ENCODE results near the gene TSKU.

Gene TSKU

DNA sequence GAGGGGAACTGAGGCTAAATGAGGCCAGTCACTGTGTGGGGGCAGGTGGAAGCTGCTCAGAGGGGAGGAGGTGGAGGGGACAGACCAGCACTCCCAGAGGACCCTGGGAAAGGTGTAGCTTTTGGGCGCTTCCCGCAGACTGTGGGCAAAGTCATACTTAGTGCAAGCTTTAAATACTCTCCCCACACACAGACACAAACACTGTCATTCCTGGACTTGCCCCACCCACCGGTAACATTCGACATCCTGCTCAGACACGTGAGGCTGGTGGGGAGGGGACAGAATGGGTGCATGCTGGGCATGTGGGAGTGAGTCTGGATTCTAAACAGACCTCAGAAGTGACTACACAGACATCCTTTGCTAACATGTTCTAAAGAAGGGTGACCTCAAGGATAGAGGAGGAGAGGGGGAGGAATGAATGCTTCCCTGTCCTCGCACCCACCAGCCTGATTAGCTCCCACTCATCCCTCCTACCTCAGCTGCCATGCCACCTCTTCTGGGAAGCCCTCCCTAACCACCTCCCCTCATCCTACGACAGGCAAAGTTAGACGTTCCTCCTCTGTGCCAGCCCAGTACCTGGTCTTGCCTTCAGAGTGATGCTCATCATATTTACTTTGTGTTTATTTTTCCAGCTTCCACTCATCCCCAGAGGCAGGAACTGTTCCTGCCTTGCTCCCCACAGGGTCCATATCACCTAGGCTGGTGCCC lies 22.2 kb downstream of the TSKU start:
- no peaks in the 10 kb centered on the region for H3K4me1 ChIP-seq (ENCODE audit: insufficient read depth, low read length, poor library complexity, severe bottlenecking)
- no peaks in the 10 kb centered on the region for H4K20me1 ChIP-seq (ENCODE audit: insufficient read depth, low read length, poor library complexity, severe bottlenecking)
- H3K9ac ChIP-seq (ENCODE audit: low read depth, low read length, poor library complexity, severe bottlenecking), result no peak overlapping the region
- no peaks in the 10 kb centered on the region for H3K9me2 ChIP-seq (replicated peaks; ENCODE audit: low read depth, low read length)
- H3F3A ChIP-seq (ENCODE audit: low read depth), result no peaks in the 10 kb centered on the region
- H3K36me3 ChIP-seq (ENCODE audit: insufficient read depth, low read length), result no peaks in the 10 kb centered on the region
- no peak overlapping the region for H3K4me2 ChIP-seq (ENCODE audit: low read depth, low read length, poor library complexity, severe bottlenecking)
- TF ChIP-seq, protein P1, sequence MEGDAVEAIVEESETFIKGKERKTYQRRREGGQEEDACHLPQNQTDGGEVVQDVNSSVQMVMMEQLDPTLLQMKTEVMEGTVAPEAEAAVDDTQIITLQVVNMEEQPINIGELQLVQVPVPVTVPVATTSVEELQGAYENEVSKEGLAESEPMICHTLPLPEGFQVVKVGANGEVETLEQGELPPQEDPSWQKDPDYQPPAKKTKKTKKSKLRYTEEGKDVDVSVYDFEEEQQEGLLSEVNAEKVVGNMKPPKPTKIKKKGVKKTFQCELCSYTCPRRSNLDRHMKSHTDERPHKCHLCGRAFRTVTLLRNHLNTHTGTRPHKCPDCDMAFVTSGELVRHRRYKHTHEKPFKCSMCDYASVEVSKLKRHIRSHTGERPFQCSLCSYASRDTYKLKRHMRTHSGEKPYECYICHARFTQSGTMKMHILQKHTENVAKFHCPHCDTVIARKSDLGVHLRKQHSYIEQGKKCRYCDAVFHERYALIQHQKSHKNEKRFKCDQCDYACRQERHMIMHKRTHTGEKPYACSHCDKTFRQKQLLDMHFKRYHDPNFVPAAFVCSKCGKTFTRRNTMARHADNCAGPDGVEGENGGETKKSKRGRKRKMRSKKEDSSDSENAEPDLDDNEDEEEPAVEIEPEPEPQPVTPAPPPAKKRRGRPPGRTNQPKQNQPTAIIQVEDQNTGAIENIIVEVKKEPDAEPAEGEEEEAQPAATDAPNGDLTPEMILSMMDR (conservative IDR thresholded peaks at IDR 0.05; ENCODE audit: low read length), result no peak
- no peak for TF ChIP-seq EZH2phosphoT487 (IDR thresholded peaks at IDR 0.05; ENCODE audit: borderline replicate concordance)
- no peak overlapping the region for H2AFZ ChIP-seq (ENCODE audit: low read length)
- H3K4me3 ChIP-seq (ENCODE audit: low read length, poor library complexity, severe bottlenecking), result no peak overlapping the region
- H3K79me2 ChIP-seq (ENCODE audit: insufficient read depth, low read length), result no peaks in the 10 kb centered on the region
- H3K9me3 ChIP-seq (ENCODE audit: insufficient read depth, low read depth, low read length), result no peaks in the 10 kb centered on the region
- H3K27me3 ChIP-seq (ENCODE audit: insufficient read depth, low read length, poor library complexity, severe bottlenecking), result no peaks in the 10 kb centered on the region

DNA sequence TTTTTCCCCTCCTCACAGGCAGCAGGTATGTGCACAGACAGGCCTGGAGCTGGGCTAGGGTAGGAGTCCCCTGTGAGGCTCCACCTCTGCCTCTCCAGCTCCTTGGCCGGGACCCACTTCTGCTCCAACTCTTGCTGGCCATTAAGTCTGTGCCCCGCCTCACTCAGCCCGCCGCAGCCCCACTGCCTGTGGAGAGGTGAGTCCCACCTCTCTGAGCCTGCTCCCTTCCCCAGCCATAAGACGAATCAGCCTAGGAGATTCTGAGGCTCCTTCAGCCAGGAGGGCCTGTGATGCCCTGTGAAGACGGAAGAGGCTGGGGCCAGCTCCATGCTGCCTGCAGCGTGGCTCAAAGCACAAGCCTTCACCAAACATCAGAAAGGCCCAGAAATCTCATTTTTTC lies 23.0 kb downstream of the TSKU start:
- H3K36me3 ChIP-seq (ENCODE audit: insufficient read depth, low read length), result no peaks in the 10 kb centered on the region
- no peaks in the 10 kb centered on the region for H3F3A ChIP-seq (ENCODE audit: low read depth)
- H3K27me3 ChIP-seq (ENCODE audit: insufficient read depth, low read length, poor library complexity, severe bottlenecking), result no peaks in the 10 kb centered on the region
- no peak overlapping the region for H3K9ac ChIP-seq (ENCODE audit: low read depth, low read length, poor library complexity, severe bottlenecking)
- no peaks in the 10 kb centered on the region for H3K4me1 ChIP-seq (ENCODE audit: insufficient read depth, low read length, poor library complexity, severe bottlenecking)
- TF ChIP-seq, protein P1 (conservative IDR thresholded peaks at IDR 0.05; ENCODE audit: low read length), result no peak
- TF ChIP-seq EZH2phosphoT487 (IDR thresholded peaks at IDR 0.05; ENCODE audit: borderline replicate concordance), result no peak
- H3K9me2 ChIP-seq (replicated peaks; ENCODE audit: low read depth, low read length), result no peaks in the 10 kb centered on the region
- no peaks in the 10 kb centered on the region for H4K20me1 ChIP-seq (ENCODE audit: insufficient read depth, low read length, poor library complexity, severe bottlenecking)
- no peak overlapping the region for H3K4me3 ChIP-seq (ENCODE audit: low read length, poor library complexity, severe bottlenecking)
- H3K79me2 ChIP-seq (ENCODE audit: insufficient read depth, low read length), result no peaks in the 10 kb centered on the region
- H3K4me2 ChIP-seq (ENCODE audit: low read depth, low read length, poor library complexity, severe bottlenecking), result no peak overlapping the region
- H3K9me3 ChIP-seq (ENCODE audit: insufficient read depth, low read depth, low read length), result no peaks in the 10 kb centered on the region
- H2AFZ ChIP-seq (ENCODE audit: low read length), result no peak overlapping the region

DNA sequence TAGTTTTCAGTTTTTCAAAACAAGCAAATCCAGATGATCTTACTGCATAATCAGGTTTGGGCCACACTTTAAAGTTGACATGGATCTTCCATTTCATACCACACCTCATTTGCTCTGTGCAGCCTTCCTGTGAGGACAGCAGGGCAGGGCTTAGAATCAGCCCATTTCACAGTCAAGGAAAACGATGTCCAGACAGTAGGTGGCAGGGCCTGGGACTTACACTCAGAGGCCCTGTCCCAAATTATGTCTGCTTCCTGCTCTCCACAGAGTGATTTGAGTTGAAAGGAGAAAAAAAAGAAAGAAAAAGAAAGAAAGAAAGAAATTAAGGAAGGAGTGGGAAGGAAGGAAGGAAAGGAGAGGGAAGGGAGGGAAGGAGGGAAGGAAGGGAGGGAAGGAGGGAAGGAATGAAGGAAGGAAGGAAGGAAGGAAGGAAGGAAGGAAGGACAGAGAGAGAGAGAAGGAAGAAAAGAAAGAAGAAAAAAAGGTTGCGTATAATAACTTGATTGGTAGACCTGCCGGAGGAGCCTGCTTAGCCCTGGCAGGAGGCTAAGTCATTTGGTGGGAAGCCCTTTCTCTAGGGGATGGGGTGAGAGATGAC lies 23.6 kb downstream of the TSKU start:
- H2AFZ ChIP-seq (ENCODE audit: low read length), result no peak overlapping the region
- no peak for TF ChIP-seq EZH2phosphoT487 (IDR thresholded peaks at IDR 0.05; ENCODE audit: borderline replicate concordance)
- TF ChIP-seq, protein P1 (conservative IDR thresholded peaks at IDR 0.05; ENCODE audit: low read length), result no peak
- no peaks in the 10 kb centered on the region for H3K27me3 ChIP-seq (ENCODE audit: insufficient read depth, low read length, poor library complexity, severe bottlenecking)
- H4K20me1 ChIP-seq (ENCODE audit: insufficient read depth, low read length, poor library complexity, severe bottlenecking), result no peaks in the 10 kb centered on the region
- no peaks in the 10 kb centered on the region for H3K4me1 ChIP-seq (ENCODE audit: insufficient read depth, low read length, poor library complexity, severe bottlenecking)
- no peak overlapping the region for H3K4me3 ChIP-seq (ENCODE audit: low read length, poor library complexity, severe bottlenecking)
- H3K4me2 ChIP-seq (ENCODE audit: low read depth, low read length, poor library complexity, severe bottlenecking), result no peak overlapping the region
- no peaks in the 10 kb centered on the region for H3F3A ChIP-seq (ENCODE audit: low read depth)
- no peaks in the 10 kb centered on the region for H3K79me2 ChIP-seq (ENCODE audit: insufficient read depth, low read length)
- no peaks in the 10 kb centered on the region for H3K36me3 ChIP-seq (ENCODE audit: insufficient read depth, low read length)
- no peaks in the 10 kb centered on the region for H3K9me2 ChIP-seq (replicated peaks; ENCODE audit: low read depth, low read length)
- no peak overlapping the region for H3K9ac ChIP-seq (ENCODE audit: low read depth, low read length, poor library complexity, severe bottlenecking)
- no peaks in the 10 kb centered on the region for H3K9me3 ChIP-seq (ENCODE audit: insufficient read depth, low read depth, low read length)

Data from Loucy (cell line).